ENCODE data around the gene TWIST2. TPM values are rescaled to one million over a fixed set of nuclear protein-coding genes. Genes with fewer than 3 reads are reported as not detected.

TWIST2 gene
- total and polyA plus RNA-seq, 2 donors from 2014 or later = 0.56 to 1.4 TPM

DNA sequence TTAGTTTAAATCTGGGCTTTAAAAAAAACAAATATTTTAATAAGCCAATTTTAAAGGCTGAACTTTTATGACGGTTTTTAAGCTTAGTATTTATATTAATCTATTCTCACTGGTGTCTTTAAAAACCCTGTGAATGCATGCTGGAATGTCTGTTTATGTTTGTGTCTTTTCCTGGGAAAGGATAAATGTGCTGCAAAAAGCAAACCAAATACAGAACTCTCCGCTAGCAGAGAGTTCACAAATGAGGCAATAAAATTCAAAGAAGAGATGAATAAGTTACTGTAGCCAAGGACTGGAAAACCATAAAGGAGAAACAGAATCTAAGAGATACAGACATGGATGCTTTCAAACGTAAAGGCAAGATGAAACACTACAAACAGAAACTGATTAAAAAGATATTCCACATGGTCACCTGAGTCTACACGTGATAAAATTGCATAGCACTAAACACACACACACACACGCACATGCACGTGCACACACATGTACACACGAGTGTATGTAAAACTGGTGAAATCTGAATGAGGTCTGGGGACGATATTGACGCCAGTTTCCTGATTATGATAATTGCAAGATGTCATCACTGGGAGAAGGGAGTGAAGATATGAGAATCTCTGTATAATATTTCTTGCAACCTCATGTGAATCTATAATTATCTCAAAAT is 4.5 kb downstream of the TWIST2 start:
- TF ChIP-seq, protein P1, sequence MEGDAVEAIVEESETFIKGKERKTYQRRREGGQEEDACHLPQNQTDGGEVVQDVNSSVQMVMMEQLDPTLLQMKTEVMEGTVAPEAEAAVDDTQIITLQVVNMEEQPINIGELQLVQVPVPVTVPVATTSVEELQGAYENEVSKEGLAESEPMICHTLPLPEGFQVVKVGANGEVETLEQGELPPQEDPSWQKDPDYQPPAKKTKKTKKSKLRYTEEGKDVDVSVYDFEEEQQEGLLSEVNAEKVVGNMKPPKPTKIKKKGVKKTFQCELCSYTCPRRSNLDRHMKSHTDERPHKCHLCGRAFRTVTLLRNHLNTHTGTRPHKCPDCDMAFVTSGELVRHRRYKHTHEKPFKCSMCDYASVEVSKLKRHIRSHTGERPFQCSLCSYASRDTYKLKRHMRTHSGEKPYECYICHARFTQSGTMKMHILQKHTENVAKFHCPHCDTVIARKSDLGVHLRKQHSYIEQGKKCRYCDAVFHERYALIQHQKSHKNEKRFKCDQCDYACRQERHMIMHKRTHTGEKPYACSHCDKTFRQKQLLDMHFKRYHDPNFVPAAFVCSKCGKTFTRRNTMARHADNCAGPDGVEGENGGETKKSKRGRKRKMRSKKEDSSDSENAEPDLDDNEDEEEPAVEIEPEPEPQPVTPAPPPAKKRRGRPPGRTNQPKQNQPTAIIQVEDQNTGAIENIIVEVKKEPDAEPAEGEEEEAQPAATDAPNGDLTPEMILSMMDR (IDR thresholded peaks at IDR 0.05; ENCODE audit: borderline replicate concordance, extremely low read depth, insufficient read depth) = no peak
- no peak for FAIRE-seq
- H3K4me1 ChIP-seq (ENCODE audit: control insufficient read depth in 2 of 3, insufficient read depth in 2 of 3, low read depth in 1 of 3, low read length in 3 of 3) = peaks cover 0 to 3% (median 0%) of the 10 kb centered on the region in 3 donors
- H3K9me3 ChIP-seq (ENCODE audit: control insufficient read depth in 2 of 3, insufficient read depth in 1 of 3, low read length in 3 of 3) = no peaks in the 10 kb centered on the region
- H3K27me3 ChIP-seq (ENCODE audit: control insufficient read depth, insufficient read depth, low read length) = peaks cover 9% of the 10 kb centered on the region
- no peak for DNase-seq
- intact Hi-C loops (cut with DNase I) = no loop called here
- H3K4me3 ChIP-seq (ENCODE audit: low read length in 3 of 3) = no peak overlapping the region
- no peak overlapping the region for H3K9ac ChIP-seq (ENCODE audit: low read length in 3 of 3)
- H3K27ac ChIP-seq (ENCODE audit: low read depth in 2 of 2, low read length in 2 of 2) = no peak overlapping the region
- H3K36me3 ChIP-seq (ENCODE audit: control insufficient read depth in 2 of 3, insufficient read depth in 3 of 3, low read length in 3 of 3) = no peaks in the 10 kb centered on the region

DNA sequence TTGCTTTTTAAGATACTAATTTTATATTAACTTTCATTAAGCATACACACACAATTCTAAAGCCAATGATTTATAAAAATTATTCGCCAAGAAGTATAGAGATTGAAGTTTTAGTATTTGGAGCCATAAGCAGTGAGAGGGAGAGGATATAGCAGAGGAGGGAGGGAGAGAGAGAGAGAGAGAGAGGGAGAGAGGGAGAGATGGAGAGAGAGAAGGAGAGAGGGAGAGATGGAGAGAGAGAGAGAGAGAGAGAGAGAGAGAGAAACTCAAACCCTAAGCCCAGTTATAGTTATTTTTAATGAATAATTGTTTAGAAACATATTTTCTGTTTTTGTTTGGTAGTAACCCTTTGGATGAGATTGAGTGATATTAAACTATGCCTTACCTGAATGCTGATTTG is 5.3 kb downstream of the TWIST2 start:
- FAIRE-seq = no peak

DNA sequence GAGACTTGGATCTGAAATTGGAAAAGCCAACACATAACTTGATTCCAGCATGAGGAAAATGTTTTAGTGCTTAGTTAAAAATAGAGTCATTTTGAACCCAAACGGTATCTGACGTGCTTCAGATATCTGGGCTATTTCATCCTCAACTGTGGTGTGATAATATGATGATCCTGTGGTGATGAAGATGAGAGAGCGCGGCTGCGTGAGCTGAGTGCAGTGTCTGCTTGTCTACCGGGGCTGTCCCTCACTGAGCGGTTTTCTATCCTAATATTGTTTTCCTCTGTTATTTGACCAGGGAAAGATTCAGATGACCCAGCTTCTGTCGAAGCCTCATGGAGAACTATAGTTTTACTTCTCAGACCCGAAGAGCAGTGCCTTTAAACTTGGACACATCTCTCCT is 5.8 kb downstream of the TWIST2 start:
- no peak for DNase-seq
- H3K4me1 ChIP-seq (ENCODE audit: control insufficient read depth in 2 of 3, insufficient read depth in 2 of 3, low read depth in 1 of 3, low read length in 3 of 3) = no peaks in the 10 kb centered on the region
- intact Hi-C loops (cut with DNase I) = no loop called here
- H3K4me3 ChIP-seq (ENCODE audit: low read length in 3 of 3) = no peak overlapping the region
- no peak for FAIRE-seq
- no peaks in the 10 kb centered on the region for H3K9me3 ChIP-seq (ENCODE audit: control insufficient read depth in 2 of 3, insufficient read depth in 1 of 3, low read length in 3 of 3)
- no peak overlapping the region for H3K9ac ChIP-seq (ENCODE audit: low read length in 3 of 3)
- H3K27me3 ChIP-seq (ENCODE audit: control insufficient read depth, insufficient read depth, low read length) = peaks cover 9% of the 10 kb centered on the region
- TF ChIP-seq, protein P1 (IDR thresholded peaks at IDR 0.05; ENCODE audit: borderline replicate concordance, extremely low read depth, insufficient read depth) = no peak
- H3K36me3 ChIP-seq (ENCODE audit: control insufficient read depth in 2 of 3, insufficient read depth in 3 of 3, low read length in 3 of 3) = no peaks in the 10 kb centered on the region
- H3K27ac ChIP-seq (ENCODE audit: low read depth in 2 of 2, low read length in 2 of 2) = no peak overlapping the region

More for the DNA sequence above, 5.3 kb downstream of the TWIST2 start:
- no peak overlapping the region for H3K4me3 ChIP-seq (ENCODE audit: low read length in 3 of 3)
- H3K9ac ChIP-seq (ENCODE audit: low read length in 3 of 3) = no peak overlapping the region
- no peaks in the 10 kb centered on the region for H3K9me3 ChIP-seq (ENCODE audit: control insufficient read depth in 2 of 3, insufficient read depth in 1 of 3, low read length in 3 of 3)
- TF ChIP-seq, protein P1 (IDR thresholded peaks at IDR 0.05; ENCODE audit: borderline replicate concordance, extremely low read depth, insufficient read depth) = no peak
- intact Hi-C loops (cut with DNase I) = no loop called here
- H3K36me3 ChIP-seq (ENCODE audit: control insufficient read depth in 2 of 3, insufficient read depth in 3 of 3, low read length in 3 of 3) = no peaks in the 10 kb centered on the region
- no peak for DNase-seq
- peaks cover 9% of the 10 kb centered on the region for H3K27me3 ChIP-seq (ENCODE audit: control insufficient read depth, insufficient read depth, low read length)
- H3K27ac ChIP-seq (ENCODE audit: low read depth in 2 of 2, low read length in 2 of 2) = no peak overlapping the region
- H3K4me1 ChIP-seq (ENCODE audit: control insufficient read depth in 2 of 3, insufficient read depth in 2 of 3, low read depth in 1 of 3, low read length in 3 of 3) = peaks cover 0 to 3% (median 0%) of the 10 kb centered on the region in 3 donors

DNA sequence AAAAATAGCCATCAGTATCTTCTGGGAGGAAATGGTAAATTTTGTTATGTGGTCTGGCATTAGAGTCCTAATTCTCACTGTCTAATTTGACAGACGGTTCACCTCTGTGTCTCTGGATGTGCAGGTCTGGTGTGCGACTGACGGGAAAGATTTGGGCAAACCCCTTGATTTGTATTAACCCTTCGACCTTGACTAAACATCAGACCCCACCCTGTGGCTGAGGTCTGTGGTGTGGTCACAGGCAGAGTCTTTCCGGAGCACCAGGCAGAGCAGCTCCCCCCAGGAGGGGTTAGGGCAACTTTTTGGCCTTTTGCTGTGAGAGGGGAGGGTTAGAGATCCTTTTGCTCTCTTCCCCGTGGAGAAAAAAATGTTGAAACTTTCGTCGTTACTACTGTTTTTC is 6.4 kb downstream of the TWIST2 start:
- Histone ChIP-seq H3K27me3 (ENCODE audit: control insufficient read depth, insufficient read depth, low read length) (peaks cover 9% of the 10 kb centered on the region), H3K4me3 (ENCODE audit: low read length in 3 of 3) (no peak overlapping the region), H3K9ac (ENCODE audit: low read length in 3 of 3) (no peak overlapping the region), H3K36me3 (ENCODE audit: control insufficient read depth in 2 of 3, insufficient read depth in 3 of 3, low read length in 3 of 3) (no peaks in the 10 kb centered on the region), H3K27ac (ENCODE audit: low read depth in 2 of 2, low read length in 2 of 2) (no peak overlapping the region), H3K4me1 (ENCODE audit: control insufficient read depth in 2 of 3, insufficient read depth in 2 of 3, low read depth in 1 of 3, low read length in 3 of 3) (no peaks in the 10 kb centered on the region), H3K9me3 (ENCODE audit: control insufficient read depth in 2 of 3, insufficient read depth in 1 of 3, low read length in 3 of 3) (no peaks in the 10 kb centered on the region)
- intact Hi-C loops (cut with DNase I) = no loop called here
- DNase-seq (no peak), FAIRE-seq (no peak)
- TF ChIP-seq, protein P1 (IDR thresholded peaks at IDR 0.05; ENCODE audit: borderline replicate concordance, extremely low read depth, insufficient read depth) = no peak
